ENCODE data around the gene SPAG17.

SPAG17 gene

DNA sequence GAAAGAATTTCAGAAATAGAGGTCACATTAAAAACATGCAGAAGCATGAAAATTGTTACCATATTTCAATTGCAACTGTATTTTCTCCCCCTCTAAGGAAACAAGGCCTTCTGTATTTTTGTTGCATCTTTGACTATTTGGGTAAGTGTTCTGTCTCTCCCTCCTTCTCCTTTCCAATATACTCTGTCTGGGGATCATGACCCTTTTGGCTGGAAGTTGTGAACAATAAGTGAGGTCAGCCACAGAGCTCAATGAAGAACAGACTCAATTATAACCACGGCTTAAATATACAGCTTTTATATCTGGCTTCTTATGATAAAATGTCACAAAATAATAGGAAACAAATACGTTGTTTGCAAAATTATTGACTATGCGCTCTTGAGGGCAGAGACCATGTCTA is 47.1 kb downstream of the SPAG17 start:
- no peaks in the 10 kb centered on the region for H3K27me3 ChIP-seq (ENCODE audit: low read length)
- H3K9ac ChIP-seq (ENCODE audit: low read length): no peak overlapping the region
- H3K36me3 ChIP-seq (ENCODE audit: low read length): no peaks in the 10 kb centered on the region
- no peaks in the 10 kb centered on the region for H3K79me2 ChIP-seq (ENCODE audit: insufficient read depth, low read length)
- no peaks in the 10 kb centered on the region for H3F3A ChIP-seq (ENCODE audit: insufficient read depth)
- H3K4me2 ChIP-seq (ENCODE audit: low read depth, low read length, poor library complexity, severe bottlenecking): no peak overlapping the region
- H2AFZ ChIP-seq (ENCODE audit: low read depth, low read length, severe bottlenecking): no peak overlapping the region
- TF ChIP-seq, protein P1, sequence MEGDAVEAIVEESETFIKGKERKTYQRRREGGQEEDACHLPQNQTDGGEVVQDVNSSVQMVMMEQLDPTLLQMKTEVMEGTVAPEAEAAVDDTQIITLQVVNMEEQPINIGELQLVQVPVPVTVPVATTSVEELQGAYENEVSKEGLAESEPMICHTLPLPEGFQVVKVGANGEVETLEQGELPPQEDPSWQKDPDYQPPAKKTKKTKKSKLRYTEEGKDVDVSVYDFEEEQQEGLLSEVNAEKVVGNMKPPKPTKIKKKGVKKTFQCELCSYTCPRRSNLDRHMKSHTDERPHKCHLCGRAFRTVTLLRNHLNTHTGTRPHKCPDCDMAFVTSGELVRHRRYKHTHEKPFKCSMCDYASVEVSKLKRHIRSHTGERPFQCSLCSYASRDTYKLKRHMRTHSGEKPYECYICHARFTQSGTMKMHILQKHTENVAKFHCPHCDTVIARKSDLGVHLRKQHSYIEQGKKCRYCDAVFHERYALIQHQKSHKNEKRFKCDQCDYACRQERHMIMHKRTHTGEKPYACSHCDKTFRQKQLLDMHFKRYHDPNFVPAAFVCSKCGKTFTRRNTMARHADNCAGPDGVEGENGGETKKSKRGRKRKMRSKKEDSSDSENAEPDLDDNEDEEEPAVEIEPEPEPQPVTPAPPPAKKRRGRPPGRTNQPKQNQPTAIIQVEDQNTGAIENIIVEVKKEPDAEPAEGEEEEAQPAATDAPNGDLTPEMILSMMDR (IDR thresholded peaks at IDR 0.05; ENCODE audit: insufficient read depth, low read length, poor library complexity, severe bottlenecking): no peak
- no peak for TF ChIP-seq EZH2phosphoT487 (conservative IDR thresholded peaks at IDR 0.05; ENCODE audit: low read length)
- no peaks in the 10 kb centered on the region for H3K9me2 ChIP-seq (replicated peaks; ENCODE audit: insufficient read depth, low read length)
- H3K4me3 ChIP-seq (ENCODE audit: insufficient read depth, low read length, poor library complexity, severe bottlenecking): no peak overlapping the region
- H3K9me3 ChIP-seq (ENCODE audit: insufficient read depth, low read length): no peaks in the 10 kb centered on the region
- H4K20me1 ChIP-seq (ENCODE audit: low read depth, low read length): no peaks in the 10 kb centered on the region
- H3K27ac ChIP-seq (ENCODE audit: low read depth, low read length): no peak overlapping the region

DNA sequence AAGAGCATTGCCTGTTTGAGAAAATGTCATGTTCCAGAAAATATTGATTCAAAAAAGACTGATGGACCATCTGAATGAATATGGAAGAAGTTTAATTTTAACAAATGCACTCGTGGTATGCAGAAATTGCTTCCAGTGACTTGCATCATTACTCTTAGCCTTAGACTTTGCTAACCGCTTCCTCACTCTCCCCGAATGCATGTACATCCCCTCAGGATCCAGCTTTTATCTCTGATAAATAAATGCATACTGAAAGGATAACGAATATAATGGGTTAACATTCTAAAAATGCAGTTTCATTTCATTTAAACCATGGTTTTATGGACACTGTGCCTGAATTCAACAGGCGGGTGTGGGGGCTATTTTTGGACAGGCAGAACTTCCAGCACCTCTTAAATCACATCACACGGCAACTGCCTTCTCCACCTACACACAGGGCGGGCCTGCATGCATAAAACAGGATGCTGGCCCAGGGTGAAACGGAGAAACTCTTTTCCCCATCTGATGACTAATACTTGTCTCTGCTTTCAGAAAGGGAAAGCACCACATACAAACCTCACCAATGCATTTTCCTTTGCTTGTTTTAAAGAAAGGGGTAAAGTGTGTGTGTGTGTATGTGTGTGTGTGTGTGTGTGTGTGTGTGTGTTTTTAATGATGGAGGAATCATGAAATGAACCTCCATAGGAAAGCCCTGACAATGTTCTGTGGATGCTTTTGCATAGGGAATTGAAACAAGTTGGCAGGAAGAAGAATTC is 48.7 kb downstream of the SPAG17 start:
- no peak overlapping the region for H2AFZ ChIP-seq (ENCODE audit: low read depth, low read length, severe bottlenecking)
- H3K27ac ChIP-seq (ENCODE audit: low read depth, low read length): no peak overlapping the region
- no peak overlapping the region for H3K9ac ChIP-seq (ENCODE audit: low read length)

DNA sequence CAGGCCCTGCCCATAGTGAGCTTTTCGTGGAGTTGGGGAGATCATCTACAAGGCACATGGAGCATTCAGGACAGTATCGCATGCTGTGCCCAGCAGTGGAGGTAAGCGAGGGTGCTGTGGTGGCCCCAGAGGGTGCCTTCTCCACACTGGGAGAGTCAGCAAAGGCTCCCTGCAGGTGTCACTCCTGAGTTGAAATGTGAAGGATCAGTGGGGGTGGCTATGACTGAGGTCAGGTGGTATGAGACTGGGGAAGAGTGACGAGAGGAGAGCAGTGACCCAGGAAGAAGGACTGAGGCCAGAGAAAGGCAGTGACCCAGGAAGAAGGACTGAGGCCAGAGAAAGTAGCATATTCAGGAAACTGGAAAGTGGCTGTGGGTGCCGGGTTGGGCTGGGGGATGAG is 53.0 kb downstream of the SPAG17 start:
- H3K4me2 ChIP-seq (ENCODE audit: low read depth, low read length, poor library complexity, severe bottlenecking): no peak overlapping the region
- H3K4me3 ChIP-seq (ENCODE audit: insufficient read depth, low read length, poor library complexity, severe bottlenecking): no peak overlapping the region
- H3K27me3 ChIP-seq (ENCODE audit: low read length): no peaks in the 10 kb centered on the region
- no peak for TF ChIP-seq EZH2phosphoT487 (conservative IDR thresholded peaks at IDR 0.05; ENCODE audit: low read length)
- TF ChIP-seq, protein P1 (IDR thresholded peaks at IDR 0.05; ENCODE audit: insufficient read depth, low read length, poor library complexity, severe bottlenecking): no peak
- no peaks in the 10 kb centered on the region for H3F3A ChIP-seq (ENCODE audit: insufficient read depth)
- no peak overlapping the region for H2AFZ ChIP-seq (ENCODE audit: low read depth, low read length, severe bottlenecking)
- no peaks in the 10 kb centered on the region for H3K79me2 ChIP-seq (ENCODE audit: insufficient read depth, low read length)
- H3K9me2 ChIP-seq (replicated peaks; ENCODE audit: insufficient read depth, low read length): no peaks in the 10 kb centered on the region
- H3K36me3 ChIP-seq (ENCODE audit: low read length): no peaks in the 10 kb centered on the region
- H3K9me3 ChIP-seq (ENCODE audit: insufficient read depth, low read length): no peaks in the 10 kb centered on the region
- H3K9ac ChIP-seq (ENCODE audit: low read length): no peak overlapping the region
- H3K27ac ChIP-seq (ENCODE audit: low read depth, low read length): no peak overlapping the region
- no peaks in the 10 kb centered on the region for H4K20me1 ChIP-seq (ENCODE audit: low read depth, low read length)

More for the DNA sequence above, 48.7 kb downstream of the SPAG17 start:
- Histone ChIP-seq H3K27me3 (ENCODE audit: low read length) (no peaks in the 10 kb centered on the region), H3K4me2 (ENCODE audit: low read depth, low read length, poor library complexity, severe bottlenecking) (no peak overlapping the region), H3K4me3 (ENCODE audit: insufficient read depth, low read length, poor library complexity, severe bottlenecking) (no peak overlapping the region), H3K79me2 (ENCODE audit: insufficient read depth, low read length) (no peaks in the 10 kb centered on the region), H3F3A (ENCODE audit: insufficient read depth) (no peaks in the 10 kb centered on the region), H3K9me2 (replicated peaks; ENCODE audit: insufficient read depth, low read length) (no peaks in the 10 kb centered on the region), H3K9me3 (ENCODE audit: insufficient read depth, low read length) (no peaks in the 10 kb centered on the region), H3K36me3 (ENCODE audit: low read length) (no peaks in the 10 kb centered on the region), H4K20me1 (ENCODE audit: low read depth, low read length) (no peaks in the 10 kb centered on the region)
- TF ChIP-seq, protein P1 (IDR thresholded peaks at IDR 0.05; ENCODE audit: insufficient read depth, low read length, poor library complexity, severe bottlenecking): no peak
- no peak for TF ChIP-seq EZH2phosphoT487 (conservative IDR thresholded peaks at IDR 0.05; ENCODE audit: low read length)
